Urinary bladder (tissue), 4 donors: ENCODE results near the gene ANKS1A. TPM values are rescaled to one million over a fixed set of nuclear protein-coding genes. Genes with fewer than 3 reads are reported as not detected.
"Not testable (repeated sequence)": the region's sequence is repeated elsewhere in the genome, so short reads cannot be mapped to it uniquely, and the experiment has no call there.

Source experiments
- DNase-seq: peaks from one replicate; pipeline ENCODE4 v3.0.0-alpha.2; 2015; ENCODE audit errors: extremely low spot score
- H3K27ac ChIP-seq: one replicate; pipeline ENCODE4 v1.5.1; 2013; ENCODE audit warnings: low read depth, mild to moderate bottlenecking, moderate library complexity
- H3K36me3 ChIP-seq: one replicate; pipeline ENCODE4 v1.6.1; 2013; ENCODE audit warnings: mild to moderate bottlenecking, moderate library complexity; ENCODE audit not compliant: insufficient read depth
- H3K4me1 ChIP-seq: one replicate; pipeline ENCODE4 v1.6.1; 2013; ENCODE audit warnings: mild to moderate bottlenecking, moderate library complexity; ENCODE audit not compliant: insufficient read depth
- H3K4me3 ChIP-seq: one replicate; pipeline ENCODE4 v1.5.1; 2013; ENCODE audit warnings: low read depth, low read length
- WGBS: extraction: QIAGEN DNeasy Blood & Tissue Kit; methylation state at CpG from one replicate; pipeline ENCODE4 v1.1.7; 2013; 5-methylcytosine and 5-hydroxymethylcytosine counted together
- polyA plus RNA-seq: library from polyadenylated mRNA; stranded (reverse); fragments of 200-250 nt; gene quantifications from one replicate; pipeline ENCODE4 v1.2.3, GENCODE V29; 2013
- total RNA-seq: library from RNA; depleted of rRNA; stranded (reverse); fragments of >200 nt; gene quantifications from one replicate; pipeline ENCODE4 v1.2.3, GENCODE V29; 2014
- donor health status: healthy with polysubstance abuse.
- donor health status: healthy.

Gene ANKS1A, protein sequence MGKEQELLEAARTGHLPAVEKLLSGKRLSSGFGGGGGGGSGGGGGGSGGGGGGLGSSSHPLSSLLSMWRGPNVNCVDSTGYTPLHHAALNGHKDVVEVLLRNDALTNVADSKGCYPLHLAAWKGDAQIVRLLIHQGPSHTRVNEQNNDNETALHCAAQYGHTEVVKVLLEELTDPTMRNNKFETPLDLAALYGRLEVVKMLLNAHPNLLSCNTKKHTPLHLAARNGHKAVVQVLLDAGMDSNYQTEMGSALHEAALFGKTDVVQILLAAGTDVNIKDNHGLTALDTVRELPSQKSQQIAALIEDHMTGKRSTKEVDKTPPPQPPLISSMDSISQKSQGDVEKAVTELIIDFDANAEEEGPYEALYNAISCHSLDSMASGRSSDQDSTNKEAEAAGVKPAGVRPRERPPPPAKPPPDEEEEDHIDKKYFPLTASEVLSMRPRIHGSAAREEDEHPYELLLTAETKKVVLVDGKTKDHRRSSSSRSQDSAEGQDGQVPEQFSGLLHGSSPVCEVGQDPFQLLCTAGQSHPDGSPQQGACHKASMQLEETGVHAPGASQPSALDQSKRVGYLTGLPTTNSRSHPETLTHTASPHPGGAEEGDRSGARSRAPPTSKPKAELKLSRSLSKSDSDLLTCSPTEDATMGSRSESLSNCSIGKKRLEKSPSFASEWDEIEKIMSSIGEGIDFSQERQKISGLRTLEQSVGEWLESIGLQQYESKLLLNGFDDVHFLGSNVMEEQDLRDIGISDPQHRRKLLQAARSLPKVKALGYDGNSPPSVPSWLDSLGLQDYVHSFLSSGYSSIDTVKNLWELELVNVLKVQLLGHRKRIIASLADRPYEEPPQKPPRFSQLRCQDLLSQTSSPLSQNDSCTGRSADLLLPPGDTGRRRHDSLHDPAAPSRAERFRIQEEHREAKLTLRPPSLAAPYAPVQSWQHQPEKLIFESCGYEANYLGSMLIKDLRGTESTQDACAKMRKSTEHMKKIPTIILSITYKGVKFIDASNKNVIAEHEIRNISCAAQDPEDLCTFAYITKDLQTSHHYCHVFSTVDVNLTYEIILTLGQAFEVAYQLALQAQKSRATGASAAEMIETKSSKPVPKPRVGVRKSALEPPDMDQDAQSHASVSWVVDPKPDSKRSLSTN
- total RNA-seq (21.9 TPM), polyA plus RNA-seq (38.0 TPM)

DNA sequence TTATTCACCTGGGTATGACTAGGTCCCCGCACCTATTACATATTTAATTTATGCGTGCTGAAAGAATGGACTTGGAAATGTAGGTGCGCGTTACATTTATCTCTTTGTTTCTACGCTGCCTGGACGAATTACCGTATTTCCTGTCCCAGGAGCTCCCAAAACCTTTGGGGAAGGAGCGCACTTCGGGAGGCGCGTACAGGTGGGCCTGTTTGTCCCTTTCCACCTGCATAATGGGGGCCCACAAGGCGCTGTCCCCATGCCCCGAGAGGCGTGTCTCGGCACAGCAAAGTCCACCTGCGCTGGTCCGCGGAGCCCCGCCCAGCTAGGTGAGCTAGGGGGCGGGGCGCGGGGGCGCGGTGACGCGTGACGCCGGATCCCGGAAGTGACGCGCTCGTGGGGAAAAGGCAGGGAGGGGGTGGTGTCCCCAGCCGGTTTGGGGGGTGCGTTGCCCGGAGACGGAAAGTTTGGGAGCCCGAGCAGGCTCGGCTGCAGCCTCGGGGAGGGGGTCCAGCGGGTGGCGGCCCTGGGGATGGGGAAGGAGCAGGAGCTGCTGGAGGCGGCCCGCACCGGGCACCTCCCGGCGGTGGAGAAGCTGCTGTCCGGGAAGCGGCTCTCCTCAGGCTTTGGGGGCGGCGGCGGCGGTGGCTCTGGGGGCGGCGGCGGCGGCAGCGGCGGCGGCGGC, at the start of gene ANKS1A:
TSS of gene ANKS1A (plus strand) at position 382 of the 682 bp plus-strand sequence. CDS start at position 530, 148 bp downstream.
- under 1% methylated on average over 60 of the region's 60 CpGs for WGBS
- peak; percentile 43 for DNase-seq
- no peaks in the 10 kb centered on the region for H3K4me1 ChIP-seq
- peak within 1 kb of the TSS; percentile 100 for H3K4me3 ChIP-seq
- peak within 1 kb of the TSS; percentile 84 for H3K27ac ChIP-seq
- no peaks in the 10 kb centered on the region for H3K36me3 ChIP-seq

DNA sequence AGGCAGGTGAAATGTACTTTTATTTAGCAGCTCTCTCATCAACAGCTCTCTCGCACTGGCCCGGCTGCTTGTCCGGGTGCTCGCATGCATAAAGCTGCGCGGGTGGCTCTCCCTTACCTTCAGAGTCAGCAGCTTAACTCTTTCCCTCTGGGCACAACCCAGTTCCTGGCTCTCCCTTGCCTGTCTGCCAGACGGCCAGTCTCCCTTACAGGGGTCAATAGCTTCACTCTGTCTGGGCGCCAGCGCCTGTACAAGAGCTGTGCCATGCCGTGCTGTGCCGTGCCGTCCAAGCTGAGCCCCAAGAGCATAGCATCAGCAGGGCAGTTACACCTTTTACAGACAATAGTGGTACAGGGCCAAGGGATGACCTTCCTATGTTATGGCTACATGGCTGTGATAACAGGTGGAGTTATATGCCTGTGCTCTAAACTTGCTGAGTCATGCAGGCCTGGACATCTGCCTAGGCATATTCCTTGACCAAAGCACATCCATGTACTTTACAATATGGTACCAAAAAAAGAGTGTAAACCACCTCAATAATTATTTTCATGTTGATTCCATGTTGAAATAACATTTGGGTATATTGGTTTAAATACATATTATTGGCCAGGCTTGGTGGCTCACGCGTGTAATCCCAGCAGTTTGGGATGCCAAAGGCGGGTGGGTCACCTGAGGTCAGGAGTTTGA, 49.2 kb upstream of the ANKS1A start:
- 96% methylated on average over 15 of the region's 15 CpGs for WGBS
- no peak overlapping the region for H3K4me3 ChIP-seq
- H3K27ac ChIP-seq = no peak overlapping the region
- H3K4me1 ChIP-seq = no peaks in the 10 kb centered on the region
- no peaks in the 10 kb centered on the region for H3K36me3 ChIP-seq
- no peak for DNase-seq

DNA sequence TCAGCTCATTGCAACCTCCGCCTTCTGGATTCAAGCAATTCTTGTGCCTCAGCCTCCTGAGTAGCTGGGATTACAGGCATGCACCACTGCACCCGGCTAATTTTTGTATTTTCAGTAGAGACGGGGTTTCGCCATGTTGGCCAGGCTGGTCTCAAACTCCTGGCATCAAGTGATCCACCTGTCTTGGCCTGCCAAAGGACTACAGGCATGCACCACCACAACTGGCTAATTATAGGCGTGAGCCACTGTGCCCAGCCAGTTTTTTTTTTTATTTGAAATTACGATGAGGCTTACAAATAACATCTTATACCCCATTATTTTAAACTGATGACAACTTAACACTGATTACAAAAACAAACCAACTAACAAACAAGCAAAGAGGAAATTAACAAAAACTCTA, 40.0 kb upstream of the ANKS1A start:
- DNase-seq, H3K4me3 ChIP-seq, H3K4me1 ChIP-seq, H3K36me3 ChIP-seq, H3K27ac ChIP-seq: not testable (repeated sequence)
- WGBS = 94% methylated on average over 6 of the region's 6 CpGs

DNA sequence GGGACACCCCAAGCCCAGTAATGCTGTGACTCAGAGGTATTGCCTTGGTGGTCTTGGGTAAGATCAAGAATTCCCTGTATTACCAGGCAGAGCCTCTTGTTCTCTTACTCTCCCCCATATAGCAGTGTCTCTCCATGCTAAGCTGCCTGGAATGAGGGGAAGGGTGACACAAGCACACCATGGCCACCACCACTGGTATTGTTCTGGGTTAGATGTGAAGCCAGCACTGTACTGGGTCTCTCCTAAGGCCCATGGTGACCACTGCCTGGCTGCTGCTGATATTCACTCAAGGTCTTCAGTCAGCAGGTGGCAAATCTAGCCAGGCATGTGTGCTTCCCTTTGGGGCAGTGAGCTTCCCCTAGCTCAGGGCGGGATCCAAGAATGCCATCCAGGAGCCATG, 37.7 kb upstream of the ANKS1A start:
- H3K4me3 ChIP-seq = no peak overlapping the region
- no peak for DNase-seq
- 100% methylated on average over 1 of the region's 1 CpG for WGBS
- no peaks in the 10 kb centered on the region for H3K4me1 ChIP-seq
- H3K27ac ChIP-seq = no peak overlapping the region
- peaks cover 2% of the 10 kb centered on the region for H3K36me3 ChIP-seq

DNA sequence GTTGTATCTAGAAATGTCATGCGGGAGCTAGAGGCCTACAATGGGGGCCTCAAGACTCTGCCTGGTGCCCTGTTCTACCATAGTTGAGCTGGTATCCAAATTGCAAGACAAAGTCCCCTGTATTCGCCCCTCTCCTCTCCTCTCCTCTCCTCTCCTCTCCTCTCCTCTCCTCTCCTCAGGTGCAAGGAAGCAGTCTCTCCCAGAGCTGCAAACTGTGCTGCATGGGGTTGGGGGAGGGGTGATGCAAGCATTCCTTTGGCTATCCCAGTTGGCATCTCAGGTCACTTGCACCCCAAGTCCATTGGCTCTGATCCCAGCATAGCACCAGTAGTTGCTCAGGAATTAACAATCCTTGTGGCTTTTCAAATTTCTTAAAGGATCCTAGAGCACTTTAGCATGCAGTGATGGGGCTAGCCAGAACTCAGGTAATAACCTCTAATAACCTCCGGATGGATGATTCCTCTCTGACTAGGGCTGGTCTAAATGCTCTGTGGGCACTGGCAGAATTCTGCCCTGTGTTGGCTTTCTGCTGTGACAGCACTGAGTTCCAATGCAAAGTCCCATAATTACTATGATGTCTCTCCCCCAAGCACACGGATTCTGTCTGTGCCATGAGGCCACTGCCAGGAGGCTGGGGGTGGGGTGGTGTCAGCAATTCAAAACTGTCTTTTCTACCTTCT, 36.5 kb upstream of the ANKS1A start:
- H3K36me3 ChIP-seq = peaks cover 2% of the 10 kb centered on the region
- 87% methylated on average over 4 of the region's 4 CpGs for WGBS
- no peak for DNase-seq

DNA sequence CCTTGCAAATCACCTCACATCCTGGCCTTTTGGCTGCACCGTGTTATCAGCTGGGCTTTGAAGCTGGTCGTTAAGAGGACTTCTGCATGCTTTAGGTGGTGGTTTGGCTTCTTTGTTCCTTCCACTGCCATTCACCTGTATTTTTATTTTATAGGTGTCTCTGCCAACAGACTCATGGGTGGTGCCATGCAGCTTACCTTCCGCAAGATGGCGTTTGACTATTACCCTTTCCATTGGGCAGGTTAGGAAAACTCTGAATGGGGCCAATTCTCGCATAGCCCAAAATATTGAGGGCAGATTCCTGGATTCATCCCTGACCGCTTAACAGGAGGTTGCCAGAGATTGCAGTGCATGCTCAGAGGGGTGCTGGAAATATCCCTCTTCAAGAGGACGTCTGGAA, 33.6 kb upstream of the ANKS1A start:
- Histone ChIP-seq H3K27ac (no peak overlapping the region), H3K36me3 (peaks cover 2% of the 10 kb centered on the region), H3K4me1 (no peaks in the 10 kb centered on the region), H3K4me3 (no peak overlapping the region)
- DNase-seq = no peak
- 82% methylated on average over 7 of the region's 7 CpGs for WGBS

More for the DNA sequence above, 36.5 kb upstream of the ANKS1A start:
- Histone ChIP-seq H3K4me1 (no peaks in the 10 kb centered on the region), H3K4me3 (no peak overlapping the region), H3K27ac (no peak overlapping the region)

DNA sequence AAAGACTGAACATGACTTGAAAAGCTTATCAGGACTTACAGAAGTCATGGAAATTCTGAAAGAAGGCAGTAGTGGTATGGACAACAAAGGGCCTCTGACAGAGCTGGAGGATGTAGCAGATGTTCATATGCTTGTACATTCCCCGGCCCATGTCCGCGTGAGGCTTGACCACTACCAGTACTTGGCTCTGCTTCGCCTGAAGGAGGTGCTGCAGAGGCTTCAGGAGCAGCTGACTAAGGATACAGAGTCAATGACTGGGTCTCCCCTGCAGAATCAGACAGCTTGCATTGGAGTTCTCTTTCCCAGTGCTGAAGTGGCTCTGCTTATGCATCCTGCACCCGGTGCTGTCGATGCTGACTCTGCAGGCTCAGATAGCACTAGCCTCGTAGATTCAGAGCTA, 30.4 kb upstream of the ANKS1A start:
- DNase-seq = no peak
- no peak overlapping the region for H3K4me3 ChIP-seq
- 92% methylated on average over 7 of the region's 7 CpGs for WGBS
- no peak overlapping the region for H3K27ac ChIP-seq
- no peaks in the 10 kb centered on the region for H3K4me1 ChIP-seq
- H3K36me3 ChIP-seq = no peaks in the 10 kb centered on the region

DNA sequence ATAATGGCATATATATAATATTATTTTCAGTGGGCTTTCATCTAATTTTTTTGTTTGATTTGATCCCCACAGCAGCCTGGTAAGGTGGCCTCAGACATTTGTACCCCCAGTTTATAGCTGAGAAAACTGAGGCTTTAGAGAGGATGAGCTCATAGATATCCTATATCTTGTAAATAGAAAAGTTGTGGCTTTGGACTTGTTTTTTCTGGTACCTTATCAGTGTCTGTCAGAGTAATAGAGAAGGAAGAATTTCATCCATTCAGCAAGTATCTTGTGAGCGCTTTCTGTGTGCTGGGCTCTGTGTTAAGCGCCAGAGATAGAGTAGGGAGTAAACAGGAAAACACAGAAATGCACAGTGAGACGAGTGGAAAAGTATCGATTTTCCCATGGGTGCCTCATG, 29.1 kb upstream of the ANKS1A start:
- Histone ChIP-seq H3K36me3 (no peaks in the 10 kb centered on the region), H3K27ac (no peak overlapping the region), H3K4me1 (no peaks in the 10 kb centered on the region), H3K4me3 (no peak overlapping the region)
- WGBS = 92% methylated on average over 4 of the region's 4 CpGs
- no peak for DNase-seq

DNA sequence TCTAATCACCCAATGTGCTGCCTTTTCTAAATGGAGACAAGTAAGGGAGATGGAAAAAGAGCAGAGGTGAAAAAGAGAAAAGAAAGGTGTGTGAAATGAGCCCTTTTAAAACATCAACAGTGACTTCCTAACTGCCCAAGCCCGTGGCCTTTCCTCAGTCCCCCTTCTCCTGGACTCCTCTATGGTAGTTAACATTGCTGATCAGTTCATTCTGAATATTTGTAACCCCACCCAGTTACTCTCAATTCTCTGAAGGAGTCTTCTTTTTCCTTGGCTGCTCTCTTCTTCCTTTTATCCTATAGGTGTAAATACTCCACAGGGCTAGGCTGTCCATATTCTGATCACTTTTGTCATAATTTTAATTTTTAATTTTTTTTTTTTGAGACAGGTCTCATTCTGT, 28.3 kb upstream of the ANKS1A start:
- WGBS = 83% methylated on average over 1 of the region's 1 CpG
- no peak overlapping the region for H3K4me3 ChIP-seq
- H3K36me3 ChIP-seq = no peaks in the 10 kb centered on the region
- H3K4me1 ChIP-seq = no peaks in the 10 kb centered on the region
- no peak for DNase-seq
- no peak overlapping the region for H3K27ac ChIP-seq

DNA sequence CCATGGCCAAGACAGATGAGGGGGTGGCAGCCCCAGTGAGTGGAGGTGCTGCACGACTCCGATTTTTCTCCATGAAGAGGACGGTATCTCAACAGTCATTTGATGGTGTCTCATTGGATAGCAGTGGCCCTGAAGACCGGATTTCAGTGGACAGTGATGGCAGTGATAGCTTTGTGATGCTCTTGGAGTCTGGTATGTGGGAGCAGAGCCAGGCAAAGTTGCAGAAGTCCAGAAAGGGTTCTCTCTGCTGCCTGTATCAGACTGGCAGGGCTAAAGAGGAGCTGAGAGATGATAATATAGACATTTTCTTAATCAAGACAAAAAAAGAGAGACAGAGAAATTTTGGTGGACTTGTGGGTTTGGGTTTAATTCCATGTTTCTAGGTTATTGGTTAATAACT, 25.0 kb upstream of the ANKS1A start:
- no peaks in the 10 kb centered on the region for H3K36me3 ChIP-seq
- DNase-seq = no peak
- H3K4me1 ChIP-seq = no peaks in the 10 kb centered on the region
- 72% methylated on average over 4 of the region's 4 CpGs for WGBS
- H3K27ac ChIP-seq = no peak overlapping the region
- no peak overlapping the region for H3K4me3 ChIP-seq

DNA sequence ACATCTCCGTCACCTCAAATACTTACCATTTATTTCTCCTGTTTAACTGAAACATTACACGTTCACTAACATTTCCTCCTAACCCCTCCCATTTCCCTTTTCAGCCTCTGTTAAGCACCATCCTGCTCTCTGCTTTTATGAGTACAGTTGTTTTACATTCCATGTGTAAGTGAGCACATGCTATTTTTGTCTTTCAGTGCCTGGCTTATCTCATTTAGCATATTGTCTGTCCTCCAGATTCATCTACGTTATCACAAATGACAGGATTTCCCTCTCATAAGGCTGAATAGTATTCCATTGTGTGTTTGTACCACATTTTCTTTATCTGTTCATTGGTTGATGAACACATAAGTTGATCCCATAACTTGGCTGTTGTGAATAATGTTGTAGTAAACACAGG, 23.9 kb upstream of the ANKS1A start:
- no peak for DNase-seq
- H3K4me3 ChIP-seq = no peak overlapping the region
- 40% methylated on average over 3 of the region's 3 CpGs for WGBS
- no peaks in the 10 kb centered on the region for H3K36me3 ChIP-seq
- no peaks in the 10 kb centered on the region for H3K4me1 ChIP-seq
- no peak overlapping the region for H3K27ac ChIP-seq

DNA sequence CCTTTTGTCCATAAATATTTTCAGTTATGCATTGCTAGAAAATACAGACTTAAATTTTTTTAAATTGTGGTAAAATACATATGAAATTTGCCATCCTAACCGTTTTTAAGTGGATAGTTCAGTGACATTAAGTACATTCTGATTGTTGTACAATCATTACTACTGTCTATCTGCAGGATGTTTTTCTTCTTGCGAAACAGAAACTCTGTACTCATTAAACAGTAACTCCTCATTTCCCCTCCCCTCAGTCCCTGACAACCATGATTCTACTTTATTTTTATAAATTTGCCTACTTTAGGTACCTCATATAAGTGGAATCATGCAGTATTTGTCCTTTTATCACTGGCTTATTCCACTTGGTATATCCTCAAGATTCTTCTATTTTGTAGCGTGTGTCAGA, 22.5 kb upstream of the ANKS1A start:
- Histone ChIP-seq H3K4me1 (no peaks in the 10 kb centered on the region), H3K4me3 (no peak overlapping the region), H3K36me3 (no peaks in the 10 kb centered on the region), H3K27ac (no peak overlapping the region)
- 91% methylated on average over 3 of the region's 3 CpGs for WGBS
- no peak for DNase-seq
